ENCODE data around the gene TBC1D3B.

DNA sequence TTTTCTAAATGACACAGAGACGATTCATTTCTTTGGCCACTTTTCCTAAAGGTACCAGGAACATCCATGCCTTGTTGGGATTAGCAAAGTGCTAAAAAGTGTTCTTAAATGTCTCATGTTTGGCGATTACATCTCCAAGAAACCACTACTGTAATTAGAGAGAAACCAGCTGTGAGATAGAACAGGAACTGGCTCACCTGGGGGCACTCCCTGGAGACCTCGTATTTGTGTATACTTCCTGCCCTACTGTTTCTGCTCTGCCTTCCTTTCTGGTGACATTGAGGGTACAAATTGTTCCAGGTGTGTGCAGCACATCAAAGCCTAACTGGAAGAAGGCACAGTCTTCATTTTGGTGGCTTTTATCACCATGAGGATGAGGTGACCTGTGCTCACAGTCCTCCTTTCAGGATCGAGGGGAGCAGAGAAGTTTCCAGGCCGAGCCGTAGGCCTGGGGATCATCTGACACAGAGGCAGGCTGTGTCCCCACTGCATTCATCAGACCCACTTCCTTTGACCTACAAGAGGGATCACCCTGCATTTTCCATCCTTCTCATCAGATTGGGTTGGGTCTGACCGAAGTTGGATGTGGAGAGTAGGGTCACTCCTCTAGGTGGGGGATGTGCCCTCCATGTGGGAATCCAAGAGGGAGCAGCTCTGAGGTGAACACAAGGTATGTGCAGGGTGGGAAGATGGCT is 49.1 kb downstream of the TBC1D3B start:
- TF ChIP-seq, protein P1, sequence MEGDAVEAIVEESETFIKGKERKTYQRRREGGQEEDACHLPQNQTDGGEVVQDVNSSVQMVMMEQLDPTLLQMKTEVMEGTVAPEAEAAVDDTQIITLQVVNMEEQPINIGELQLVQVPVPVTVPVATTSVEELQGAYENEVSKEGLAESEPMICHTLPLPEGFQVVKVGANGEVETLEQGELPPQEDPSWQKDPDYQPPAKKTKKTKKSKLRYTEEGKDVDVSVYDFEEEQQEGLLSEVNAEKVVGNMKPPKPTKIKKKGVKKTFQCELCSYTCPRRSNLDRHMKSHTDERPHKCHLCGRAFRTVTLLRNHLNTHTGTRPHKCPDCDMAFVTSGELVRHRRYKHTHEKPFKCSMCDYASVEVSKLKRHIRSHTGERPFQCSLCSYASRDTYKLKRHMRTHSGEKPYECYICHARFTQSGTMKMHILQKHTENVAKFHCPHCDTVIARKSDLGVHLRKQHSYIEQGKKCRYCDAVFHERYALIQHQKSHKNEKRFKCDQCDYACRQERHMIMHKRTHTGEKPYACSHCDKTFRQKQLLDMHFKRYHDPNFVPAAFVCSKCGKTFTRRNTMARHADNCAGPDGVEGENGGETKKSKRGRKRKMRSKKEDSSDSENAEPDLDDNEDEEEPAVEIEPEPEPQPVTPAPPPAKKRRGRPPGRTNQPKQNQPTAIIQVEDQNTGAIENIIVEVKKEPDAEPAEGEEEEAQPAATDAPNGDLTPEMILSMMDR (IDR thresholded peaks at IDR 0.05; ENCODE audit: low read depth, low read length, poor library complexity, severe bottlenecking): no peak
- no peak for TF ChIP-seq EZH2phosphoT487 (IDR thresholded peaks at IDR 0.05; ENCODE audit: borderline replicate concordance, low read length)

All from DOHH2 (cell line).